Measurements from ENCODE around the gene KLHDC7B.

GRCh38 chr22:50581950-50582492 lies 36.3 kb downstream of the KLHDC7B start:
- TF ChIP-seq CTCF (conservative IDR thresholded peaks at IDR 0.05; ENCODE audit: low read length) (no peak), EZH2phosphoT487 (IDR thresholded peaks at IDR 0.05; ENCODE audit: borderline replicate concordance) (no peak)

All from Loucy (cell line).